GM12801 (cell line): ENCODE measurements around the gene MLPH.

Experiments
- CTCF ChIP-seq: IDR thresholded peaks from one replicate; pipeline ENCODE4 v1.5.1; 2011; ENCODE audit warnings: control low read depth; ENCODE audit not compliant: insufficient read length; ENCODE audit errors: extremely low read depth

MLPH gene

GRCh38 chr2:237497009-237497837 is 10.2 kb downstream of the MLPH start:
- TF ChIP-seq CTCF: no peak

GRCh38 chr2:237497838-237498186 is 10.8 kb downstream of the MLPH start:
- TF ChIP-seq CTCF: no peak

GRCh38 chr2:237498341-237498740 is 11.3 kb downstream of the MLPH start:
- no peak for TF ChIP-seq CTCF

GRCh38 chr2:237500681-237501424 is 13.8 kb downstream of the MLPH start:
- TF ChIP-seq CTCF: no peak

GRCh38 chr2:237501892-237502513 is 15.0 kb downstream of the MLPH start:
- no peak for TF ChIP-seq CTCF

- TF ChIP-seq CTCF: no peak
These were observed 16.1 kb downstream of the MLPH start for GRCh38 chr2:237503201-237503600.

GRCh38 chr2:237505188-237505939 is 18.3 kb downstream of the MLPH start:
- no peak for TF ChIP-seq CTCF
